ENCODE results near the gene CCDC7. TPM values are rescaled to one million over a fixed set of nuclear protein-coding genes. Genes with fewer than 3 reads are reported as not detected.

The CCDC7 gene
- total and polyA plus RNA-seq, 10 of the 15 experiments (the other 5 are each of a cell fraction or from before 2014, with no cell fraction given) = 1.8 to 5.6 (median 3.4) TPM

GRCh38 chr10:32489158-32489557 lies 43.2 kb downstream of the CCDC7 start:
- FAIRE-seq (no peak), DNase-seq (ENCODE audit: low read depth, low spot score) (no peak), ATAC-seq (no peak)
- H3K27ac ChIP-seq (ENCODE audit: control insufficient read depth, insufficient read depth) = no peak overlapping the region
- H2AFZ ChIP-seq (ENCODE audit: control insufficient read depth, low read depth, low read length) = no peak overlapping the region
- peaks cover 0 to 2% of the 10 kb centered on the region in 2 experiments; a peak in 3 of 4 replicates for H3K36me3 ChIP-seq (ENCODE audit: control insufficient read depth in 2 of 2, insufficient read depth in 2 of 2, low read length in 1 of 2)
- H3K4me1 ChIP-seq (ENCODE audit: control insufficient read depth, insufficient read depth, low read length) = no peaks in the 10 kb centered on the region
- TF ChIP-seq BACH1 (IDR thresholded peaks at IDR 0.05; ENCODE audit: borderline replicate concordance) (no peak), NFYB (IDR thresholded peaks at IDR 0.05; ENCODE audit: insufficient read depth, low read depth, low read length) (no peak), LARP7 (IDR thresholded peaks at IDR 0.05) (no peak), IRF4 (IDR thresholded peaks at IDR 0.05; ENCODE audit: low read depth, low read length) (no peak), RCOR1 (conservative IDR thresholded peaks at IDR 0.05; ENCODE audit: low read depth, low read length) (no peak), ZNF217 (IDR thresholded peaks at IDR 0.05) (no peak), PML (IDR thresholded peaks at IDR 0.05; ENCODE audit: low read length) (no peak)
- CTCF ChIA-PET = no interaction called here
- H4K20me1 ChIP-seq (ENCODE audit: control insufficient read depth, insufficient read depth) = no peaks in the 10 kb centered on the region
- H3K4me2 ChIP-seq (ENCODE audit: control insufficient read depth, insufficient read depth) = no peak overlapping the region
- H3K9ac ChIP-seq (ENCODE audit: control insufficient read depth, insufficient read depth, low read length) = no peak overlapping the region
- no peaks in the 10 kb centered on the region for H3K79me2 ChIP-seq (ENCODE audit: control insufficient read depth, insufficient read depth, low read length)
- no TSS peak for BruUV-seq (replicated peaks)
- RAD21 ChIA-PET (ENCODE audit: unreplicated experiment) = interaction anchor here (0.8 kb wide), 1 partner anchor 15 kb away, joined by 4 read pairs; no protein-coding TSS in a partner anchor
- intact Hi-C loops (cut with micrococcal nuclease; ENCODE audit: unreplicated experiment) (no loop called here), in situ Hi-C loops (cut with MboI) (no loop called here)
- WGBS (ENCODE audit: insufficient coverage, insufficient replicate concordance, low lambda C conversion rate, missing lambda C conversion rate) = 94% methylated on average over 1 of the region's 1 CpG
- POLR2A ChIA-PET = no interaction called here
- H3K4me3 ChIP-seq = no peak overlapping the region
- no peaks in the 10 kb centered on the region for H3K27me3 ChIP-seq (replicated peaks in 1 of 2; ENCODE audit: control insufficient read depth in 2 of 2, insufficient read depth in 2 of 2, low read length in 1 of 2)
- SMC1A ChIA-PET (ENCODE audit: uncharacterized antibody, unreplicated experiment) = no interaction called here
- H3K9me3 ChIP-seq (replicated peaks; ENCODE audit: control insufficient read depth, insufficient read depth, low read length) = no peaks in the 10 kb centered on the region; the same call in 2 of the 3 replicates

- no peak overlapping the region for H3K4me2 ChIP-seq (ENCODE audit: control insufficient read depth, insufficient read depth)
- H3K9ac ChIP-seq (ENCODE audit: control insufficient read depth, insufficient read depth, low read length) = no peak overlapping the region
- H3K27me3 ChIP-seq (replicated peaks in 1 of 2; ENCODE audit: control insufficient read depth in 2 of 2, insufficient read depth in 2 of 2, low read length in 1 of 2) = no peaks in the 10 kb centered on the region
- DNase-seq (ENCODE audit: low read depth, low spot score) = no peak
- no peaks in the 10 kb centered on the region for H4K20me1 ChIP-seq (ENCODE audit: control insufficient read depth, insufficient read depth)
- no peak for TF ChIP-seq JUND (IDR thresholded peaks at IDR 0.05; ENCODE audit: low read depth, low read length)
- TF ChIP-seq BMI1 (IDR thresholded peaks at IDR 0.05; ENCODE audit: borderline replicate concordance) = no peak
- no peak for TF ChIP-seq CBX3 (IDR thresholded peaks at IDR 0.05; ENCODE audit: borderline replicate concordance, low read depth)
- TF ChIP-seq MYB (IDR thresholded peaks at IDR 0.05; ENCODE audit: borderline replicate concordance, low read depth, low read length) = no peak
- no peak for TF ChIP-seq HCFC1 (IDR thresholded peaks at IDR 0.05; ENCODE audit: low read length)
- TF ChIP-seq CHD4 (IDR thresholded peaks at IDR 0.05) = no peak
- TF ChIP-seq PAX5 (IDR thresholded peaks at IDR 0.05; ENCODE audit: borderline replicate concordance, low read depth, low read length) = no peak
- no peak for TF ChIP-seq ATF2 (IDR thresholded peaks at IDR 0.05; ENCODE audit: low read length)
- no peak for TF ChIP-seq YY1 (IDR thresholded peaks at IDR 0.05; ENCODE audit: low read depth, low read length)
- no peak for TF ChIP-seq SKIL (IDR thresholded peaks at IDR 0.05; ENCODE audit: low read depth, poor library complexity, severe bottlenecking)
- TF ChIP-seq IRF4 (IDR thresholded peaks at IDR 0.05; ENCODE audit: low read depth, low read length) = no peak
- ATAC-seq = no peak
- no peaks in the 10 kb centered on the region for H3K79me2 ChIP-seq (ENCODE audit: control insufficient read depth, insufficient read depth, low read length)
- ChIA-PET RAD21 (ENCODE audit: unreplicated experiment) (no interaction called here), CTCF (no interaction called here), SMC1A (ENCODE audit: uncharacterized antibody, unreplicated experiment) (no interaction called here), POLR2A (no interaction called here)
- intact Hi-C loops (cut with micrococcal nuclease; ENCODE audit: unreplicated experiment) = no loop called here
- no TSS peak for BruUV-seq (replicated peaks)
- no peak for FAIRE-seq
- H3K4me1 ChIP-seq (ENCODE audit: control insufficient read depth, insufficient read depth, low read length) = no peaks in the 10 kb centered on the region
- in situ Hi-C loops (cut with MboI) = no loop called here
- peaks cover 0 to 2% of the 10 kb centered on the region in 2 experiments; a peak in 3 of 4 replicates for H3K36me3 ChIP-seq (ENCODE audit: control insufficient read depth in 2 of 2, insufficient read depth in 2 of 2, low read length in 1 of 2)
- no peaks in the 10 kb centered on the region; the same call in 2 of the 3 replicates for H3K9me3 ChIP-seq (replicated peaks; ENCODE audit: control insufficient read depth, insufficient read depth, low read length)
- no peak overlapping the region for H3K4me3 ChIP-seq
- no peak overlapping the region for H2AFZ ChIP-seq (ENCODE audit: control insufficient read depth, low read depth, low read length)
- H3K27ac ChIP-seq (ENCODE audit: control insufficient read depth, insufficient read depth) = no peak overlapping the region
These were observed 44.0 kb downstream of the CCDC7 start for GRCh38 chr10:32489901-32490300.
